ENCODE results near the gene UBE2D2.

The UBE2D2 gene

DNA sequence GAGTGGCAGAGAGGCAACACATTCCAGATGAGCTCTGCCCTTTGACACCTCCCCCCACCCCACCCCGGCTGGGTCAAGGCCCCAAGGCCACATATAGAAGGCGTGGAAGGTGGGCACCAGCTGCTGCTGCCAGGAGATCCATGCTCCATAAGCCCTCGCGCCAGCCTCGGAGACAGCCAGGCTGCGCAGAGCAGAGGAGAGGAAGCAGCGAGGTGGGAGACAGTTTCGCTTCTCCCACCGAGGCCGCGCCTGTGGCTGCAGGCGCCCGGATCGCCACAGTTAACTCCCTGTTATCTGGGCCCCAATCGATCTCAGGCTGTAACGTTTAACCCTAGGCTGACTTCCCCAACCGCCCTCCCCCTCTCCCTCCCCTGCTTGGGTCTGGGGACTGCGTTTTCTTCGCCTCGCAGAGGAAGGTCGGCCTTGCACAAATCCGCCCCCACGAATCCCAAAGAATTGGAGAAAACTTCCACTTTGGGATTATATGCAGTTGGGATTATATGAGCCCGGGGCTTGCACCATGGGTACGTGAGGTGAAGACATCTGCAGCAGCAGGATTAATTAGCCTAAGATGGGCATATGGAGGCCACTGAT lies 85.9 kb downstream of the UBE2D2 start:
- DNase-seq (ENCODE audit: low spot score) (no peak), FAIRE-seq (no peak)

DNA sequence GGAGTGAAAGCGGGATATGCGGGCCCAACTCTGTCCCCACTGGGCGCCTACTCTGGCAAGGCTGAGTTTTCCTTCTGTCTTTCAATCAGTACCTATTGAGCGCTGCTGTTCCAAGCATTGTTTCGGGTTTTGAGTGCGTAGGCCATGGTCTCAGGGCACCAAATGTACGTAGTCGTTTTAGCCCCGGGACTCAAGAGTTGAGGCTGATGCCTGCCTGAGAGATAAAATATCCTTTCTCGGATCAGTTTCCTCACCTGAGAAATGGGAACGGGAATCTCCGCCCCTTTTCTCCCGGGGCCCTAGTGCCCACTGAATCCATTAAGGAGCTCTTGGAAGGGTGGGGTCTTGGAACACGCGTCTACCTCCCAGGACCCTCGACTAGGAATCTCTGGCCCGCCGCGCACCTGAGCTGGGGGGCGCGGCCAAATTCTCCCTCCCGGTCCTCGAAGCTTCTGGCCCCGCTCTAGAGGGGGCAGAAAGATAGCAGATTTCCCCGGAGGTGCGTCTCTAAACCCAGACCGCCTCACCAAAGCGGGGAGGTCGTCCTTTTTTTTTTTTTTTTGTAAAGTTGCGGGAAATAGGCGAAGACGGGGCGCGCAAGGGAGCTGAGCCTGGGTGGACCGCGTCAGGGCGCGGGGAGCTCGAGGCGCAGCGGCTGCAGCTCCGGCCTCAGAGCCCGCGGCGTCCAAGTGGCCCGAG lies 86.5 kb downstream of the UBE2D2 start:
- FAIRE-seq (no peak), DNase-seq (ENCODE audit: low spot score) (no peak)

DNA sequence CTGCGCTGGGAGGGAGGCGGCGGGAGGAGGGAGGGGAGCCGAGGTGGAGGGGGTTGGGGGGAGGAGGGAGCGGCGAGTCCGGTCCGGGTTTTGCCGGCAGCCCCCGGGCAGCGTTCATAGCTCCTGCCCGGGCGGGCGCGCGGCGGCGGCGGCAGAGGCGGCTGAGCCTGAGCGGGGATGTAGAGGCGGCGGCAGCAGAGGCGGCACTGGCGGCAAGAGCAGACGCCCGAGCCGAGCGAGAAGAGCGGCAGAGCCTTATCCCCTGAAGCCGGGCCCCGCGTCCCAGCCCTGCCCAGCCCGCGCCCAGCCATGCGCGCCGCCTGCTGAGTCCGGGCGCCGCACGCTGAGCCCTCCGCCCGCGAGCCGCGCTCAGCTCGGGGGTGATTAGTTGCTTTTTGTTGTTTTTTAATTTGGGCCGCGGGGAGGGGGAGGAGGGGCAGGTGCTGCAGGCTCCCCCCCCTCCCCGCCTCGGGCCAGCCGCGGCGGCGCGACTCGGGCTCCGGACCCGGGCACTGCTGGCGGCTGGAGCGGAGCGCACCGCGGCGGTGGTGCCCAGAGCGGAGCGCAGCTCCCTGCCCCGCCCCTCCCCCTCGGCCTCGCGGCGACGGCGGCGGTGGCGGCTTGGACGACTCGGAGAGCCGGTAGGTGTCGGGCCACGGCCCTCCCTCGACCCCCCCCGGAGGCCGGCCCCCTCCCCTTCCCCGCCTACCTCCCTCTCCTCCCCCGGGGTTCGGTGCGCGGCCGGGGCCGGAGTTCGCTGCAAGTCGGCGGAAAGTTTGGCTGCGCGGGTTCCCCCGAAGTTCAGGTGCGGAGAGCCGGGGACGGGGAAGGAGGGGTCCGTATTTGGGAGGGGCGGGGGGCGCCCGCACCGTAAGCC lies 87.3 kb downstream of the UBE2D2 start, which contains the start of gene CXXC5:
Gene CXXC5 (plus strand): TSS at position 145 of the 877 bp plus-strand sequence. CDS start 32,175 bp downstream, outside the sequence.
- DNase-seq (ENCODE audit: low spot score): peak; percentile 67
- no peak for FAIRE-seq

DNA sequence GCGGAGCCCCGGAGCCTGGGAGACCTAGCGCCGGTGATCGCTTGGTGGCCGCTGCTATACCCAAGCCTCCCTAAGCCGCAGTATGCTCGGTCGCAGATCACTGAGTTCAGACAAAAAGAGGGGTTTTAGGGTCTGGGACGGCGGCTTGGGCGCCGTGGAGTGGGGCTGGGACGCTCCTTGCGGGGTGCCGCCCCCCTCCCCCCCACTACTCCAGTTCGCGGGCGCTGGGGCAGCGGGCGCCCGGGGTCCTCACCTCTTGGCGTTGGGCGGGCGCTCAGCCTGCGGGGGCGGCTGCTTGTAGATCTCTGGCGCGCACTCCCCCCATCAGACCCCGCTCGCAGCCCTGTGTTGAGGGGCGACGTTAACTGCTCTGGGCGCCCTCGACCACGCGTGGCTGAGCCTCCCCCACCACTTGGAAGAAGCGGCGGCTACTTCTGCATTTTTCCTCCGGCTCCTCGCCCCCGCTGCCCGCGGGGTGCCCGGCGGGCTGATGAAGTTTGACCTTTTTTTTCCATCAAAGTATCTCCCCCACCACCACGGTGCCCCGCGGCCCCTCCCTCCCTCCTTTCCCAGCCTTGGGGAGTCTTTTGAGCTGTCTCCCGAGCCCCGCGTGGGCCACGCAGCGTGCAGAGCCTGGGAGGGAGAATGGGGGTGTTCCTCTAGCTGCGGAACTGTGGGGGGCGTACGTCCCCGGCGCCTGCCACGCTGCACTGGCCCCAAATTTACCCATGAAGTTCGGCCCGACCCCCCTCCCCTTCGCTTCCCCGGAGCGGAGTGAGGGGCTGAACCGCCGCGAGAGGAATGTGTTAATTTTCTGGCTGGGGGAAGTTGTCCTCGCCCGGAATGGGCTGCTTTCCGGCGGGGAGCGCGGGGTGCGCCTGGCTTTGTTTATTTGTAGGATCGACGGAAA lies 88.2 kb downstream of the UBE2D2 start:
- FAIRE-seq: no peak
- DNase-seq (ENCODE audit: low spot score): no peak

DNA sequence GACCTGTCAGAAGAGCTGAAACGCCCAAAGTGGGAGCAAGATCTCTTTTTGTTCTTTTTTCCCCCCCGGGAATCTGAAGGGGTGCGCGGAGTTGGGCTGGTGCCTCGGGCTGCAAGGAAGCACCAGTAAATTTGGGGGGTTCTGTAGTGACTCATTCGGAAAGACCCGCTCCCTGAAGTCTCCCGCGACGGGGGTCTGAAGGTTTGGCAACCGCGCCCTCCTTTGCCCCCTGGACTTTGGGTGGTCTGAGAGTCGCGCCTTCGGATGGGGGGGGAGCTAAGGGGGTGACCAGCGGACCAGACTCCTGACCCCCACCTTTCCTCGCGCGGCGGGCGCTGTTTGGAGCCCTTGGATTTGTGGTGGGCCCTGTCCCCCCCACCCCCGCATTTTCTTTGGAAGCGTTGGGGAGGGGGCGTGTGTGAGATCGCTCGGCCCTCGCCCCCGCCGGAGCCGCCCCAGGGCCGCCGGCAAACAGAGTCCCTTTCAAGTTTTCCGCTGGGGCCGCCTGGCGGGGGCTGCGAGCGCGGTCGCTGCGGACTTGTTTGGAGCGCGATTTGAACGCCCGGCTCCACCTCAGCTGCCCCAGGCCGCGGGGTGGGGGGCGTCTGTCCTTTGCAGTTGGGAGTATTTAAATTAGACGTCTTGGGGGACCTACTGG lies 89.0 kb downstream of the UBE2D2 start:
- no peak for FAIRE-seq
- no peak for DNase-seq (ENCODE audit: low spot score)

DNA sequence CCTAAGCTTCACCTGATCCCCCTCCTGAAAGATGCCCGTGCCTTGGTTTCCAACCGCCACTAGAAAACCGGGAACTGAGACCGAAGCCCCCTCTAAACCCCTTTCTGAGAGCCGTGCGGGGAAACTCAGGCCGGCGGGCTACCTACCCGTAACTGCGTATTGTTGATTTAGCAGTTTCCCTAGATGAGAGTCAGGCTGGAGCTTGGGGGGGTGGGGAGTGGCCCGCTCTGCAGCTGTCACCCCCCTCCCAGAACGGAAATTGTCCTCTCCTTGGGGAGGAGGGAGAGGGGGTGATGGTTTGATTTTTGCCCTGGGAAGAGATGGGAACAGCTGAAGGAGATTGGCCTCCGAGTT lies 89.5 kb downstream of the UBE2D2 start:
- no peak for FAIRE-seq
- DNase-seq (ENCODE audit: low spot score): no peak

DNA sequence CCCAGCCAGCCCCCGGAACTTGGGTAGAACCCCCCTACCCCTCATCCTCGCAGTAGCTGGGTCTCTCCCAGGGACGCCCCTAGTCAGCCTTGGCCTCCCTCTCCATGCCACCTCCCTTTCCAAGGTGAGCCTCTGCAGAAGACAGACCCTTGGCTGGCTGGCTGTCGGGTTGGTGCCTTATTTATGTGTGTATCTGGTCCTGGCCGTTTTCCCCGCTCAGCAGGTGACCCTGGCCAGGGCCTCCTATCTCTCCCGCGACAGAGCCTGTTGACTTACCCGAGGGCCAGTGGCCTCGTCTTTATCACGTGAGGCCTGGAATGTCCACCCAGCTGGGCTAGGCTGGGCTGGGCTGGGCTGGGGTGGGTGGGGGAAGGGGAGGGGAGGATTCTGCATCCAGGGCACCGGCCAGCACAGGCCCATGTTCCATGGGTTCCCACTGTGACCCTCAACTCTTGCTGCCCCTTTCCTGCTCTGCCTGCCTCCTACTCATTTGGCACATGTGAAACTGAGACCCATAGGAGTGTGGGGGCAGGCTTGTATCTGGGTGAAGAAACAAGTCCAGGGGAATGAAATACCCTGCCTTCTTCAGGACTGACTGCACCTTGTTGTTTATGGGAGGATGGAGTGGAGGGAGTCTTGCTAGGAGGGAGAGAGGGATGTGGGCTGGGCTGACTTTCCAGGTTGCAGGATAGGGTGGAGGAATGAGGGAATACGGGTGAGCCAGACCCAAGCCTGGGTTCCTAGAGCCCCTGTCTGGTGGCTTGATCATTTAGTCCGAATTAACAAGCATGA lies 90.1 kb downstream of the UBE2D2 start:
- no peak for FAIRE-seq
- peak; percentile 59 for DNase-seq (ENCODE audit: low spot score)

DNA sequence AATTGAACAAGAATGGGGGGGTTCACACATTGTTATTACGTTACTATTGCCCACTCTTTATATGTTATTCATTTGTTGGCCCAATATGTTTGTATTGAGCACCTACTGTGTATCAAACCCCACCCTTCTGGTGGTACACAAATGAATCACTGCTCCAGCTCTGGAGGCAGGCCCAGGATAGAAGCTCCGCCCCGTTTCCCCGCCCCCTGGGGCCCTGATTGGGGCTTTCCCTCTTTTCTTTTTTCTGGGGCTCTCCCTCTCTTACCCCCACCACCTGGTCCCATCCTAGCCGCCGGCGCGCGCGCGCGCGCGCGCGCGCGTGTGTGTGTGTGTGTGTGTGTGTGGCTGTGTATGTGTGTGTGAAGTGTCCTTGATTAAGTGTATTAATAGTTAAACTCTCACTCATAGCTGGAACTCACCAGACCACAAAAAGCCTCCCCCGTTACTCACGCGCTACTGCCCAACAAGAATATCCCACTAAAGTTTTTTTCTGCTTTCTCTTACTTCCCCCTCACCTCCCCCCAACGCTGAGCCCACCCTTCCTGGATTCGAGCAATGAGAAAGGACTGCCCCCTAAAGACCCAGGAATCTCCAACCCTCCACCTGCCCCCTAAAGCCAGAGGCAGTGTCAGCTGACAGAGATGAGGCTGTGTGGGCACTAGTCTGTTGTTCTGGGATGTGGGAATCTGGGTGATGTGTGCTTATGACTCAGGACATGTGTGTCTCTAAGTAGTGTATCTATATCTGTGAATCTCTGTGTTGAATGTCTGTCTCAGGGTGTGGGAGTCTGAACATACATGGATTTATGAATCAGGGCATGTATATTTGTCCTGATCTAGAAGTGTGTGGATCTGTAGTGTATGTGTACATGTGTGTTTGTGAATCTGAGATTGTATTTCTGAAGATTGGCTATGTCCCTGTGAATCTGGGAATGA lies 91.0 kb downstream of the UBE2D2 start:
- FAIRE-seq (peak; percentile 87), DNase-seq (ENCODE audit: low spot score) (peak; percentile 94)

DNA sequence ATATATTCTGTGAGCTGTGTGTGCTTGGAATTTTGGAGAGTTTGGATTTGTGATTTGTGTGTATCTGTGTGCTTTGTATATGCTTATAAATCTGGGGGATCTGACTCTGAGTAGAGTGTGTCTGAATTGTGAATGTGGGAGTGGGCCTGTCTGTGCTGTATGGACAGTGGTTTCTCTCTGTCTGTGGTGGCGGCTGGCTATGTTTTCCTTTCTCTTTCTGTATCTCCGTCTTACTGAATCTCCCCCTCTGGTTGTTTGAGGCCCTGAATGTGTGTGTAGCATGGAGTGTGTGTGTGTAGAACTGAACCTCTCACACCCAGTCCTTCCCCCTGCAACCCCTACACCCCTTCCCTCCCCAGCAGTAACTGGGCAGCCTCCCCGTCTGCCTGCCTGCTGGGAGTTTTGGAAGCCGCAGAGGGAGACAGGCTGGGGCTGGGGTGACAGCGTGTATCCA lies 91.7 kb downstream of the UBE2D2 start:
- DNase-seq (ENCODE audit: low spot score) (no peak), FAIRE-seq (no peak)

DNA sequence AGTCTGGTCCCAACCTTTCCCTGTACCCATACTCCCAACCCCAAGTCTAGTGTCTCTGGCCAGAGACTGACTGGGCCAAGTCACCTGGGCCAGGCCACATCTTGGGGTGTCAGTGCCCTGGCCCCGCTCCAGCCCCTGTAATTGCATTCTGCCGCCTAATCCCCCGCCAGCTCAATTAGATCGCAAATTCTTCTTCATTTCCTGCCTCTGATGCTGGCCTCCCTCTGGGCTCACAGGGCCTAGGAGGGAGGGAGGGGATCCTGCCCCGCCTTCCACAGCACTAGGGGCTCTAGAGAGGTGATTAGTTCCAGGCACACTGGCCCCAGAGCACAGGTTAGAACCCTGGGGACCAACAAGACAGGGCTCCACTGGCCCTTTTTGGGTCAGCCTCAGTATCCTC lies 92.5 kb downstream of the UBE2D2 start:
- DNase-seq (ENCODE audit: low spot score) (no peak), FAIRE-seq (no peak)

DNA sequence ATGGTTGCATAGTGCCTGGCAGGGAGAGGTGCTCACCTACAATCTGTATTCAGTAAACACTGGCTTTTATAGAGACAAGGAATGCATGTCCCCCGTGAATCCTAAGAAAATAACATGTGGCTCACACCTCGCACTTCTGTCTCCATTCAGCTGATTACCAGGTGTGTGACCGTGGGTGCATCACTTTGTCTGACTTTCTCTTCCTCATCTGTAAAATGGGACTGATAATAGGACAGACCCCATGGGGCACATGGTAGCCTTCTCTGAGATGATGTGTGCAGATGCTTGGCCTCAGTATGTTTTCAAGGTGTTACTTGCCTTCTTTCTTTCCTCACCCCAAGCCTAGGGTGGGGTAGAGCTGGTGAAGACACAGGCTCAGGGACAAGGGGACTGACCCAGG lies 93.3 kb downstream of the UBE2D2 start:
- FAIRE-seq (no peak), DNase-seq (ENCODE audit: low spot score) (no peak)

DNA sequence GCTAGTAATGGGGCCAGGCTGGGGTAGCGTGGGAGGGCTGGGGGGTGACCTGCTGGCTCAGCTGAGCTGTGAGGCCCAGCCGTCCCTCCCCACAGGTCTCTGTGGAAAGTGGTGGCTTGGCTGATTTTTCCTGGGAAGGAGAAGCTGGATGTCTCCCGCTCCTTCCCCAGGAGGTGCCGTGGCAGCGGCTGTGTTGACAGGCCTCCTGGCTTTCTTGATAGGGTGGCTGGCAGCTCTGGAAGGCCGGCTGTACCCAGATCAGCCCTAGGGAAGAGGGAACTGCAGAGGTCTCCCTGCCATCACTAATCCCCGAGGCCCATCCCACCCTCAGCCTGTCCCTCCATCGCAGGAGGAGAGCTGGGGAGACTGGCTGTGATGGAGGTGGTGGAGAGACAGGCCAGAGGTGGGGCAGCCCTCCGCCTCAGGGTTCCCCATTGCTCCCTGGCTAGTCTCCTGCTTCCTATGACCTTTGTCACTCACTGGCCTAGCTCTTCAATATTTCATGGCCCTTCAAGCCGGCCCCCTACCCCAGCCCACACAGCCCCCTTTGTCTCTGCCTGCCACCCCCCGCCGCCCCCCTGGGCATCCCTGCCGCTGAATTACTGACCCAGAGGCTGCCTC lies 93.8 kb downstream of the UBE2D2 start:
- FAIRE-seq: no peak
- no peak for DNase-seq (ENCODE audit: low spot score)

DNA sequence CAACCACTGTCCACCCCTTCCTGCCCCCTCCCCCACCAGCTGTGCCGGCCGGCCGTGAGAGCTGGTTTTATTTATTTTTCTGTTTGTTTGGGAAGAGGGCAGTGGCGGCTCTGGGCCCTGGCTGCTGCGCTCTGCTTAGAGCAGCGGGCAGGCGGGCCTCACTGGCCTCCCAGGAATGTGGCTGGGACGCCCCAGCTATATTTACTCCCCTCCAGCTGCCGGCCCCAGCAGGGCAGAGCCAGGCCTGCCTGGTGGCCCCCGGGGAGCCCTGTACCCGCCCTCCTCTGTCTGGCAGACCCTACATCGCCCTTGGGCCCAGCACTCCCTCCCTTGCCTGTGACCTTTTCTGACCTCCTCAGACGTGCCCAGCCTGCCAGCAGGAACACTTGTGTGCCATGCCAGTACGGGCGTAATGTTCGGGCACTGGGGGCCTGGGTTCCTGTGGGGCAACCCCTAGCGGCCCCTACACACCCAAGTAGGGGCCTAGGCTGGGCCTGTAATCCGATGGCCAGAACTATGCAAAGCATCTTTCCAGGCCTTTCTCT lies 94.7 kb downstream of the UBE2D2 start:
- DNase-seq (ENCODE audit: low spot score) (no peak), FAIRE-seq (no peak)

DNA sequence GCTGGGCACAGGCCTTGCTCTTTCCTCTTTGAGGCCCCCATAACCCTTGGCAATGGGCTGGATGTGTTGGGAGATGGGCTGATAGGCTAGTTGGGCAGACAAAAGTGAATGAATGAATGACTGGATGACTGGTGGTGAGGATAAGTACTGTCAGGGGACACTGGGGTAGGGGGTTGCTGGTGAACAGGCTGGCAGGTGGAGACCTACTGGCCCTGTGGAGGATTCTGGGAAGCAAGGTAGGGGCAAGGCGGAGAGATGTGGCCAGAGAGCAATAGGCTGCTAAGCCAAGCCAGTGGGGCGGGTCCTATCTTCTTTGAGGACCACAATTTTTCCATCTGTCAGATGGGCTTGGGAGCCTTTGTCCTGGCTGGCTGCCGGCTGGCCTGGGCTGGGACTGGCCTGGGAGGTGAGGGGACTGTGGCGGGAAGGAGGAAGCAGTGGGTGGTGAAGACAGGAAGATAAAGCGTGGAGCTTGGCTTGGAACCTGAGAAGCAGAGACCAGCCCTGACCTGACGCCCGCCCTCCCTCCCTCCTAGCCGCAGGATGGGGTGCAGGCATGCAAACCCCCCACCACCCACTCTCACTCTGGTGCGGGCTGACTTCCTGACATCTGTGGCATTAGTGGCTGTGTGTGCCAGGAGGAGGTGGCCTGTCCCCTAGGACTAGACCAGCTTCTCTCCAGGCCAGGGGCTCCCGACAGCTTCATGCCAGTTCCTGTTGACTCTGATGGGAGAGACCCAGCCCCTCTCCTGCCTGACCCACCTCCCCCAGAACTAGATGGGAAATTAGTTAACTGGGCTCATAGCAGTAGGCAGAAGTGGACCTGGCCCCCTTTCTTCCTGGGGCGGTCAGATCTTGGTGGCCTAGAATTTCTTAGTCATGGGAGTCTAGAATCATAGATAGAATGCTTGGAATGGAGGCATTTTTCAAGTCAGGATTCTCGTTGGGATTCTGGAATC lies 96.5 kb downstream of the UBE2D2 start:
- DNase-seq (ENCODE audit: low spot score) (peak; percentile 75), FAIRE-seq (no peak)

DNA sequence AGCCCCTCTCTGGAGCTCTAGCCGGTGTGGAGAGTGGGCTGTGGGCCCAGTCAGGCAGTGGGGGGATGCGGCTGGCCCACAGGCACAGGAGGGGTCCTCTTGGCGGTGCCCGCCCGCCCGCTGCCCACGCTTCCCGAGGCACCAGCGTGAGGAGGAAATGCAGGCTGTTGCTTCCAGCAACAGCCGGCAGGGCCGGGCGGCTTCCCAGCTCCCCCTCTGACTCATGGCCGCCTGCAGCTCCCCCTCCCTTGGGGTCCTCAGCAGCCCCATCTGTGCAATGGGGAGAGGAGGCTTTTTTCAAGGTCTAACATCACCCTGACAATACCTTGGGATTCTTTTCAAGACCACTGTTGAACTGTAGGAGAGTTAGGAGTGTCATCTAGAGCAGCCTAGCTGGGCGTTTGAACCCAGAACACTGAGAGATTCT lies 97.4 kb downstream of the UBE2D2 start:
- no peak for FAIRE-seq
- peak; percentile 64 for DNase-seq (ENCODE audit: low spot score)

DNA sequence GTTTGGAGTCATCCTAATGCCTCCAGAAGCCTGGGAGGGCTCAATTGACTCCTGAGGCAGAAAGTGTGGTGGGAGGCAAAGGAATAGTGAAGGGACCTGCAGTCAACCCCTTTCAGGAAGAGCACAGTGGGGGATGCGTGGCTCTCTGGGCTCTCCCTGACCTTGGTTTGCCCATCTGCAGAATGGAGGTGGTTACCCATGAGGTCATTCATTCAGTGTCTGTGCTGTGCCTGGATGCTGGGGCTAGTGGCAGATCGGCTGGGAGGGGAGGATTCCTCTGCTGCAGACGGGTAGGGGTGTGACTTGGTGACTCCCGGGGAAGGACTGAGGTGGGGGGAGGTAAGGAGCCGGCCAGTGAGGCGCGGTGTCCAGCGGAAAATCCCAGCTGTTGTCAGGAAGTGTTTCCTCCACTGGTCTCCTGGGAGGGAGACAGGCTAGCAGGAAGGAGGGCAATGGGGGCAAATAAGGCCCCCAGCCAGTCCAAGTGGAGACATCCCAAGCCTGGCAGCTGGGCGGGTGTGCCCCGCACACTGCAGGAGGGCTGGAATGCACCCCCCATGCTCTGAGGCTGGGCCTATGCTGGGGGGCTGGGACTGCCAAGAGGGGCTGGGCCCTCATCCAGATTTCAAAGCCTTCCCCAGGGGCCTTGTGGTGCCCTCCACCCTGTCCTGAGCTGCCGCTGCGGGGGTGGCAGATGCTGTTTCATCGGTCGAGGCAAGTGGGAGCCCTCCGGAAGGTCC lies 98.0 kb downstream of the UBE2D2 start:
- peak; percentile 85 for FAIRE-seq
- DNase-seq (ENCODE audit: low spot score): peak; percentile 97

Data from RCC 7860 (cell line).